Gastroesophageal sphincter (tissue), 3 donors: ENCODE data around the gene CDADC1.

Experiments
- EP300 ChIP-seq: sonication (generic); formaldehyde crosslinking; IDR thresholded peaks from one replicate; pipeline ENCODE4 v1.6.1; 2017; ENCODE audit warnings: antibody characterized with exemption, mild to moderate bottlenecking
- POLR2A ChIP-seq, 2 donors: fragments of 450-650 bp; IDR thresholded peaks; one replicate each; pipeline ENCODE4 v1.6.1; 2017; ENCODE audit warnings: antibody characterized with exemption in 2 of 2, mild to moderate bottlenecking in 2 of 2, moderate library complexity in 1 of 2
- POLR2AphosphoS5 ChIP-seq: sonication (generic); formaldehyde crosslinking; IDR thresholded peaks from one replicate; pipeline ENCODE4 v1.6.1; 2017; ENCODE audit warnings: antibody characterized with exemption
- TF ChIP-seq, protein P1 (sequence below), 4 experiments: fragments of 200-600 bp in 2 of 4; fragments of 450-650 bp in 2 of 4; sonication (generic) in 1 of 4; IDR thresholded peaks; one replicate each; pipeline ENCODE4 v1.5.1; 2017 to 2019; ENCODE audit warnings: antibody characterized with exemption in 4 of 4, mild to moderate bottlenecking in 2 of 4, moderate library complexity in 2 of 4

DNA sequence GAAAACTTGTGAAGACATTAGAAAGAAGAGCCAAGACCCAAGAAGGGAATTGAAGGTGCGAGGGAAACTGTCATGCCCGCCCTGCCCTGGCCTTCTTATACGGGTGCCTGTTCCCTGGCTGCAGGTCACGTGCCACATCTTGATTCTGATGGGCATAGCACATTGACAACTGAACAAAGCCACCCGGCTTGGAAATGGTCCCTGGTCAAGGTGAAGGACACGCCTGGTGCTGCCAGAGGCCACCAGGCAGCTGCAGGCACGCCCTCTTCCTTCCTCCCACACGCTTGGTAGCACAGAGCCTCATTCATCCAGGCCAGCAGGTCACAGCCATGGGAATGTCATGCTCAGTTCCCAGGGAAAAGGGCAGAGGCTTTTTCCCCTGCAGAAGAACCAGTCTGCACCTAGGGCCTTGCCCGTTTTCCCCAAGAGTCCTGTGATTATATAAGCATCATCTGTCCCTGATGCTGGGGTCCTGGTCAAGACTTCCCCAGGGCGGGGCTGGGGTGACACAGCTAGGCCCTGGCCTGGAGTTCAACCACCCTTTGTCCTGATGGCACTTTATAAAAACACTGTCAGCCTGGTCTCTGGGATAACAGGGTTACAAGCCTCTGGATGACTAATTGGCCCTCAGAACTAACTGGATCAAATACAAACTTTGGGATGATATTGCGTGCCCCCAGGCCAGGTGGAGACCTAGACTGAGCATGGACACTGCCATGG lies 56.0 kb downstream of the CDADC1 start:
- TF ChIP-seq POLR2A (IDR thresholded peaks at IDR 0.05) (no peak), POLR2AphosphoS5 (no peak), EP300 (no peak)
- TF ChIP-seq, protein P1, sequence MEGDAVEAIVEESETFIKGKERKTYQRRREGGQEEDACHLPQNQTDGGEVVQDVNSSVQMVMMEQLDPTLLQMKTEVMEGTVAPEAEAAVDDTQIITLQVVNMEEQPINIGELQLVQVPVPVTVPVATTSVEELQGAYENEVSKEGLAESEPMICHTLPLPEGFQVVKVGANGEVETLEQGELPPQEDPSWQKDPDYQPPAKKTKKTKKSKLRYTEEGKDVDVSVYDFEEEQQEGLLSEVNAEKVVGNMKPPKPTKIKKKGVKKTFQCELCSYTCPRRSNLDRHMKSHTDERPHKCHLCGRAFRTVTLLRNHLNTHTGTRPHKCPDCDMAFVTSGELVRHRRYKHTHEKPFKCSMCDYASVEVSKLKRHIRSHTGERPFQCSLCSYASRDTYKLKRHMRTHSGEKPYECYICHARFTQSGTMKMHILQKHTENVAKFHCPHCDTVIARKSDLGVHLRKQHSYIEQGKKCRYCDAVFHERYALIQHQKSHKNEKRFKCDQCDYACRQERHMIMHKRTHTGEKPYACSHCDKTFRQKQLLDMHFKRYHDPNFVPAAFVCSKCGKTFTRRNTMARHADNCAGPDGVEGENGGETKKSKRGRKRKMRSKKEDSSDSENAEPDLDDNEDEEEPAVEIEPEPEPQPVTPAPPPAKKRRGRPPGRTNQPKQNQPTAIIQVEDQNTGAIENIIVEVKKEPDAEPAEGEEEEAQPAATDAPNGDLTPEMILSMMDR (IDR thresholded peaks at IDR 0.05): no peak
